Measurements from ENCODE around the gene TMEM38A. TPM values are rescaled to one million over a fixed set of nuclear protein-coding genes. Genes with fewer than 3 reads are reported as not detected.
"Not testable (repeated sequence)": the region's sequence is repeated elsewhere in the genome, so short reads cannot be mapped to it uniquely, and the experiment has no call there.

Gene TMEM38A
- total and polyA plus RNA-seq, 9 of the 15 experiments (the other 6 are each of a cell fraction or from before 2014, with no cell fraction given): 0.35 to 2.1 (median 1.2) TPM

GRCh38 chr19:16668176-16668575 is 7.2 kb downstream of the TMEM38A start:
- no peak for ATAC-seq
- intact Hi-C loops (cut with micrococcal nuclease) (no loop called here), in situ Hi-C loops (cut with MboI) (no loop called here)
- Histone ChIP-seq H3K4me1 (replicated peaks in 1 of 2; ENCODE audit: control insufficient read depth in 2 of 2, insufficient read depth in 2 of 2, low read length in 2 of 2) (peaks cover 3 to 10% of the 10 kb centered on the region in 2 experiments; a peak in 4 of 5 replicates), H3K9me1 (ENCODE audit: control insufficient read depth, insufficient read depth, low read length) (no peaks in the 10 kb centered on the region), H4K20me1 (replicated peaks; ENCODE audit: control insufficient read depth, insufficient read depth, low read length) (no peaks in the 10 kb centered on the region), H2AFZ (ENCODE audit: low read depth, low read length) (no peak overlapping the region), H3K79me2 (ENCODE audit: control insufficient read depth, insufficient read depth, low read length) (no peaks in the 10 kb centered on the region), H3K4me2 (ENCODE audit: insufficient read depth, low read length) (no peak overlapping the region), H3K36me3 (ENCODE audit: control insufficient read depth, insufficient read depth, low read length) (no peaks in the 10 kb centered on the region), H3K9ac (ENCODE audit: insufficient read depth in 1 of 2, low read depth in 2 of 2, low read length in 2 of 2) (no peak overlapping the region), H3K4me3 (no peak overlapping the region), H3K27ac (ENCODE audit: extremely low read depth, low read depth, low read length) (no peak overlapping the region), H3K27me3 (ENCODE audit: control insufficient read depth in 2 of 2, insufficient read depth in 2 of 2, low read length in 2 of 2) (no peaks in the 10 kb centered on the region), H3K9me3 (replicated peaks; ENCODE audit: control insufficient read depth, insufficient read depth, low read depth, low read length) (no peaks in the 10 kb centered on the region)
- no peak for TF ChIP-seq ZNF318 (IDR thresholded peaks at IDR 0.05; ENCODE audit: borderline replicate concordance in 1 of 2, low read depth in 1 of 2)
- no peak for TF ChIP-seq RCOR1 (IDR thresholded peaks at IDR 0.05; ENCODE audit: borderline replicate concordance in 1 of 2, low read depth in 2 of 2, low read length in 2 of 2)
- TF ChIP-seq HMG20A (CRISPR knock-in tag; conservative IDR thresholded peaks at IDR 0.05): no peak
- TF ChIP-seq ZBTB5 (IDR thresholded peaks at IDR 0.05): no peak
- TF ChIP-seq KAT2B (IDR thresholded peaks at IDR 0.05; ENCODE audit: low read depth, low read length): no peak
- no peak for FAIRE-seq
- DNase-seq (ENCODE audit: extremely low read depth in 1 of 4, low spot score in 3 of 4): no peak
- POLR2A ChIA-PET: no interaction called here
- 54% methylated on average over 5 of the region's 5 CpGs for WGBS (ENCODE audit: insufficient coverage, low coverage, missing lambda C conversion rate)
- BruUV-seq (replicated peaks): no TSS peak
- CTCF ChIA-PET (ENCODE audit: low intra/inter-chr PET ratio): no interaction called here

- H4K20me1 ChIP-seq (replicated peaks; ENCODE audit: control insufficient read depth, insufficient read depth, low read length); H3K9ac ChIP-seq (ENCODE audit: insufficient read depth in 1 of 2, low read depth in 2 of 2, low read length in 2 of 2); ATAC-seq; H3K4me1 ChIP-seq (replicated peaks in 1 of 2; ENCODE audit: control insufficient read depth in 2 of 2, insufficient read depth in 2 of 2, low read length in 2 of 2); H3K9me3 ChIP-seq (replicated peaks; ENCODE audit: control insufficient read depth, insufficient read depth, low read depth, low read length); in situ Hi-C loops (cut with MboI); H2AFZ ChIP-seq (ENCODE audit: low read depth, low read length); H3K27ac ChIP-seq (ENCODE audit: extremely low read depth, low read depth, low read length); H3K4me3 ChIP-seq; POLR2A ChIA-PET; H3K4me2 ChIP-seq (ENCODE audit: insufficient read depth, low read length); H3K36me3 ChIP-seq (ENCODE audit: control insufficient read depth, insufficient read depth, low read length); CTCF ChIA-PET (ENCODE audit: low intra/inter-chr PET ratio); H3K9me1 ChIP-seq (ENCODE audit: control insufficient read depth, insufficient read depth, low read length); H3K27me3 ChIP-seq (ENCODE audit: control insufficient read depth in 2 of 2, insufficient read depth in 2 of 2, low read length in 2 of 2); intact Hi-C loops (cut with micrococcal nuclease); BruUV-seq (replicated peaks); FAIRE-seq; DNase-seq (ENCODE audit: extremely low read depth in 1 of 4, low spot score in 3 of 4); H3K79me2 ChIP-seq (ENCODE audit: control insufficient read depth, insufficient read depth, low read length): not testable (repeated sequence)
- 44% methylated on average over 4 of the region's 4 CpGs for WGBS (ENCODE audit: insufficient coverage, low coverage, missing lambda C conversion rate)
Measured at GRCh38 chr19:16668702-16669101, 7.8 kb downstream of the TMEM38A start.
